Measurements from ENCODE around the gene PLEKHS1. TPM values are rescaled to one million over a fixed set of nuclear protein-coding genes. Genes with fewer than 3 reads are reported as not detected.
"Not testable (repeated sequence)": the region's sequence is repeated elsewhere in the genome, so short reads cannot be mapped to it uniquely, and the experiment has no call there.

Gene PLEKHS1
- total RNA-seq, 2 donors from 2014 or later = 1.9 to 9.0 TPM

GRCh38 chr10:113819989-113820388 is 68.5 kb downstream of the PLEKHS1 start:
- Histone ChIP-seq H3K27me3 (replicated peaks; ENCODE audit: insufficient read depth) (no peaks in the 10 kb centered on the region), H3K9me3 (no peaks in the 10 kb centered on the region), H3K4me3 (no peak overlapping the region), H3K4me1 (replicated peaks) (no peaks in the 10 kb centered on the region), H3K27ac (no peak overlapping the region), H3K36me3 (no peaks in the 10 kb centered on the region)
- no peak for TF ChIP-seq POLR2A (IDR thresholded peaks at IDR 0.05)
- TF ChIP-seq CTCF (IDR thresholded peaks at IDR 0.05) = no peak
- TF ChIP-seq POLR2AphosphoS5 (IDR thresholded peaks at IDR 0.05) = no peak
- WGBS = 85% methylated on average over 4 of the region's 4 CpGs
- no peak for DNase-seq (ENCODE audit: low spot score)
- intact Hi-C loops (cut with DNase I) = no loop called here

- Histone ChIP-seq H3K9me3 (no peaks in the 10 kb centered on the region), H3K36me3 (no peaks in the 10 kb centered on the region), H3K4me1 (replicated peaks) (no peaks in the 10 kb centered on the region), H3K27me3 (replicated peaks; ENCODE audit: insufficient read depth) (no peaks in the 10 kb centered on the region), H3K4me3 (no peak overlapping the region), H3K27ac (no peak overlapping the region)
- WGBS = 52% methylated on average over 8 of the region's 8 CpGs
- no peak for DNase-seq (ENCODE audit: low spot score)
- intact Hi-C loops (cut with DNase I) = no loop called here
- TF ChIP-seq POLR2A (IDR thresholded peaks at IDR 0.05) (no peak), CTCF (IDR thresholded peaks at IDR 0.05) (no peak), POLR2AphosphoS5 (IDR thresholded peaks at IDR 0.05) (no peak)
These were observed 69.0 kb downstream of the PLEKHS1 start for GRCh38 chr10:113820507-113820906.

GRCh38 chr10:113821306-113821705 is 69.8 kb downstream of the PLEKHS1 start:
- 79% methylated on average over 3 of the region's 3 CpGs for WGBS
- H3K36me3 ChIP-seq; intact Hi-C loops (cut with DNase I); H3K27ac ChIP-seq; H3K4me1 ChIP-seq (replicated peaks); H3K4me3 ChIP-seq; DNase-seq (ENCODE audit: low spot score); H3K9me3 ChIP-seq; H3K27me3 ChIP-seq (replicated peaks; ENCODE audit: insufficient read depth): not testable (repeated sequence)

- no peaks in the 10 kb centered on the region for H3K4me1 ChIP-seq (replicated peaks)
- no peak overlapping the region for H3K4me3 ChIP-seq
- H3K9me3 ChIP-seq = no peaks in the 10 kb centered on the region
- H3K27ac ChIP-seq = no peak overlapping the region
- 96% methylated on average over 7 of the region's 7 CpGs for WGBS
- no peak for DNase-seq (ENCODE audit: low spot score)
- intact Hi-C loops (cut with DNase I) = no loop called here
- H3K27me3 ChIP-seq (replicated peaks; ENCODE audit: insufficient read depth) = no peaks in the 10 kb centered on the region
- H3K36me3 ChIP-seq = no peaks in the 10 kb centered on the region
- no peak for TF ChIP-seq CTCF (IDR thresholded peaks at IDR 0.05)
These were observed 70.7 kb downstream of the PLEKHS1 start for GRCh38 chr10:113822174-113822573.

- Histone ChIP-seq H3K27ac (no peak overlapping the region), H3K4me1 (replicated peaks) (no peaks in the 10 kb centered on the region), H3K4me3 (no peak overlapping the region), H3K36me3 (no peaks in the 10 kb centered on the region), H3K27me3 (replicated peaks; ENCODE audit: insufficient read depth) (no peaks in the 10 kb centered on the region), H3K9me3 (no peaks in the 10 kb centered on the region)
- intact Hi-C loops (cut with DNase I) = no loop called here
- WGBS = 17% methylated on average over 4 of the region's 4 CpGs
- DNase-seq (ENCODE audit: low spot score) = no peak
- TF ChIP-seq POLR2A (IDR thresholded peaks at IDR 0.05) (no peak), POLR2AphosphoS5 (IDR thresholded peaks at IDR 0.05) (no peak), CTCF (IDR thresholded peaks at IDR 0.05) (no peak)
These were observed 71.9 kb downstream of the PLEKHS1 start for GRCh38 chr10:113823389-113823788.

All from prostate gland (tissue), 2 donors.